SU-DHL-6 (cell line): Measurements from ENCODE around the gene MYOF.

Experiments
- EZH2phosphoT487 ChIP-seq: fragments of 200-600 bp; sonication (generic), shearing (Covaris generic); conservative IDR thresholded peaks from 2 replicates; pipeline ENCODE4 v1.6.1; 2018; ENCODE audit warnings: mild to moderate bottlenecking, antibody characterized with exemption, low read length, moderate library complexity, mixed read lengths
- TF ChIP-seq, protein P1 (sequence below): fragments of 200-600 bp; sonication (generic); IDR thresholded peaks from one replicate; pipeline ENCODE4 v1.5.1; 2017; ENCODE audit warnings: antibody characterized with exemption, mild to moderate bottlenecking, low read length, moderate library complexity; ENCODE audit not compliant: insufficient read depth, poor library complexity, severe bottlenecking

GRCh38 chr10:93309062-93309461 lies 173.1 kb downstream of the MYOF start:
- TF ChIP-seq, protein P1, sequence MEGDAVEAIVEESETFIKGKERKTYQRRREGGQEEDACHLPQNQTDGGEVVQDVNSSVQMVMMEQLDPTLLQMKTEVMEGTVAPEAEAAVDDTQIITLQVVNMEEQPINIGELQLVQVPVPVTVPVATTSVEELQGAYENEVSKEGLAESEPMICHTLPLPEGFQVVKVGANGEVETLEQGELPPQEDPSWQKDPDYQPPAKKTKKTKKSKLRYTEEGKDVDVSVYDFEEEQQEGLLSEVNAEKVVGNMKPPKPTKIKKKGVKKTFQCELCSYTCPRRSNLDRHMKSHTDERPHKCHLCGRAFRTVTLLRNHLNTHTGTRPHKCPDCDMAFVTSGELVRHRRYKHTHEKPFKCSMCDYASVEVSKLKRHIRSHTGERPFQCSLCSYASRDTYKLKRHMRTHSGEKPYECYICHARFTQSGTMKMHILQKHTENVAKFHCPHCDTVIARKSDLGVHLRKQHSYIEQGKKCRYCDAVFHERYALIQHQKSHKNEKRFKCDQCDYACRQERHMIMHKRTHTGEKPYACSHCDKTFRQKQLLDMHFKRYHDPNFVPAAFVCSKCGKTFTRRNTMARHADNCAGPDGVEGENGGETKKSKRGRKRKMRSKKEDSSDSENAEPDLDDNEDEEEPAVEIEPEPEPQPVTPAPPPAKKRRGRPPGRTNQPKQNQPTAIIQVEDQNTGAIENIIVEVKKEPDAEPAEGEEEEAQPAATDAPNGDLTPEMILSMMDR = no peak
- TF ChIP-seq EZH2phosphoT487 = no peak
